ENCODE data around the gene KIT.

KIT gene

GRCh38 chr4:54723220-54723619 is 65.5 kb downstream of the KIT start:
- Histone ChIP-seq H3K4me3 (ENCODE audit: low read depth, low read length) (no peak overlapping the region), H3K27ac (no peak overlapping the region), H3K27me3 (ENCODE audit: control insufficient read depth, insufficient read depth, low read length) (no peaks in the 10 kb centered on the region), H3K9ac (no peak overlapping the region), H3K9me3 (ENCODE audit: control insufficient read depth, low read length) (no peaks in the 10 kb centered on the region), H3K4me2 (ENCODE audit: low read length) (no peak overlapping the region), H3K4me1 (no peaks in the 10 kb centered on the region), H3K36me3 (ENCODE audit: control insufficient read depth, insufficient read depth, low read length) (no peaks in the 10 kb centered on the region), H2AFZ (no peak overlapping the region), H3K79me2 (no peaks in the 10 kb centered on the region)
- no peak for TF ChIP-seq CTCF (IDR thresholded peaks at IDR 0.05)

- H3K4me1 ChIP-seq, result no peaks in the 10 kb centered on the region
- H3K9me3 ChIP-seq (ENCODE audit: control insufficient read depth, low read length), result no peaks in the 10 kb centered on the region
- no peaks in the 10 kb centered on the region for H3K36me3 ChIP-seq (ENCODE audit: control insufficient read depth, insufficient read depth, low read length)
- no peak for TF ChIP-seq CTCF (IDR thresholded peaks at IDR 0.05)
- no peak overlapping the region for H3K27ac ChIP-seq
- H2AFZ ChIP-seq, result no peak overlapping the region
- no peak overlapping the region for H3K9ac ChIP-seq
- H3K4me3 ChIP-seq (ENCODE audit: low read depth, low read length), result no peak overlapping the region
- no peaks in the 10 kb centered on the region for H3K27me3 ChIP-seq (ENCODE audit: control insufficient read depth, insufficient read depth, low read length)
- H3K4me2 ChIP-seq (ENCODE audit: low read length), result no peak overlapping the region
- no peaks in the 10 kb centered on the region for H3K79me2 ChIP-seq
These were observed 66.1 kb downstream of the KIT start for GRCh38 chr4:54723820-54724219.

- Histone ChIP-seq H3K79me2 (no peaks in the 10 kb centered on the region), H3K27me3 (ENCODE audit: control insufficient read depth, insufficient read depth, low read length) (no peaks in the 10 kb centered on the region), H3K36me3 (ENCODE audit: control insufficient read depth, insufficient read depth, low read length) (no peaks in the 10 kb centered on the region), H3K4me3 (ENCODE audit: low read depth, low read length) (no peak overlapping the region), H3K9ac (no peak overlapping the region), H3K4me2 (ENCODE audit: low read length) (no peak overlapping the region), H3K27ac (no peak overlapping the region), H2AFZ (no peak overlapping the region), H3K4me1 (no peaks in the 10 kb centered on the region), H3K9me3 (ENCODE audit: control insufficient read depth, low read length) (no peaks in the 10 kb centered on the region)
- TF ChIP-seq CTCF (IDR thresholded peaks at IDR 0.05), result no peak
These were observed 69.2 kb downstream of the KIT start for GRCh38 chr4:54726907-54727306.

GRCh38 chr4:54727346-54727745 is 69.6 kb downstream of the KIT start:
- Histone ChIP-seq H3K27ac (no peak overlapping the region), H3K4me2 (ENCODE audit: low read length) (no peak overlapping the region)

More at GRCh38 chr4:54727346-54727745, 69.6 kb downstream of the KIT start:
- H3K4me3 ChIP-seq (ENCODE audit: low read depth, low read length), result no peak overlapping the region
- H3K4me1 ChIP-seq, result no peaks in the 10 kb centered on the region
- no peak overlapping the region for H3K9ac ChIP-seq
- no peak overlapping the region for H2AFZ ChIP-seq
- no peak for TF ChIP-seq CTCF (IDR thresholded peaks at IDR 0.05)
- no peaks in the 10 kb centered on the region for H3K9me3 ChIP-seq (ENCODE audit: control insufficient read depth, low read length)
- H3K36me3 ChIP-seq (ENCODE audit: control insufficient read depth, insufficient read depth, low read length), result no peaks in the 10 kb centered on the region
- H3K27me3 ChIP-seq (ENCODE audit: control insufficient read depth, insufficient read depth, low read length), result no peaks in the 10 kb centered on the region
- H3K79me2 ChIP-seq, result no peaks in the 10 kb centered on the region

Measured in parathyroid adenoma (tissue), 2 donors.